ENCODE results near the gene CTNNA1.

Gene CTNNA1

GRCh38 chr5:138889994-138890393, 136.8 kb downstream of the CTNNA1 start:
- H3K4me3 ChIP-seq (ENCODE audit: low read depth, low read length): no peak overlapping the region
- DNase-seq (ENCODE audit: low read depth): no peak
- TF ChIP-seq, protein P1, sequence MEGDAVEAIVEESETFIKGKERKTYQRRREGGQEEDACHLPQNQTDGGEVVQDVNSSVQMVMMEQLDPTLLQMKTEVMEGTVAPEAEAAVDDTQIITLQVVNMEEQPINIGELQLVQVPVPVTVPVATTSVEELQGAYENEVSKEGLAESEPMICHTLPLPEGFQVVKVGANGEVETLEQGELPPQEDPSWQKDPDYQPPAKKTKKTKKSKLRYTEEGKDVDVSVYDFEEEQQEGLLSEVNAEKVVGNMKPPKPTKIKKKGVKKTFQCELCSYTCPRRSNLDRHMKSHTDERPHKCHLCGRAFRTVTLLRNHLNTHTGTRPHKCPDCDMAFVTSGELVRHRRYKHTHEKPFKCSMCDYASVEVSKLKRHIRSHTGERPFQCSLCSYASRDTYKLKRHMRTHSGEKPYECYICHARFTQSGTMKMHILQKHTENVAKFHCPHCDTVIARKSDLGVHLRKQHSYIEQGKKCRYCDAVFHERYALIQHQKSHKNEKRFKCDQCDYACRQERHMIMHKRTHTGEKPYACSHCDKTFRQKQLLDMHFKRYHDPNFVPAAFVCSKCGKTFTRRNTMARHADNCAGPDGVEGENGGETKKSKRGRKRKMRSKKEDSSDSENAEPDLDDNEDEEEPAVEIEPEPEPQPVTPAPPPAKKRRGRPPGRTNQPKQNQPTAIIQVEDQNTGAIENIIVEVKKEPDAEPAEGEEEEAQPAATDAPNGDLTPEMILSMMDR (IDR thresholded peaks at IDR 0.05; ENCODE audit: control insufficient read depth, extremely low read depth, insufficient read depth): no peak

DNA sequence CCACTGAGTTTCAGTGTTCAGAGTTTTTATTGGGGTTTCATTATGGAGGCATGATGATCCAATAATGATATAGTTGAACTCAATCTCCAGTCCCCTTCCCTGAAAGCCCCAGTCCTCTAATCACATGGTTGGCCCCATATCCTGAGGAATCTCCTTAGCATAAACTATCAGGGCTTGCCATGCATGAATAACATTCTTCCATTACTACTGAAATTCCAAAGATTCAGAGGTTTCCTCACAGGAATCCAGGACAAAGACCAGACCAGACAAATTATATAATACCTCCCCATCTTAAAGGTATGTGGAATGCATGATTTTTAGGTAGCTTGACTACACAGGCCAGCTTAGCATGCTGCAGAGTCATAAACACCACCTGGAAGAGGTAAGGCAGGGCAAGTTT, 137.4 kb downstream of the CTNNA1 start:
- no peak overlapping the region for H3K4me3 ChIP-seq (ENCODE audit: low read depth, low read length)
- no peak for DNase-seq (ENCODE audit: low read depth)
- TF ChIP-seq, protein P1 (IDR thresholded peaks at IDR 0.05; ENCODE audit: control insufficient read depth, extremely low read depth, insufficient read depth): no peak

DNA sequence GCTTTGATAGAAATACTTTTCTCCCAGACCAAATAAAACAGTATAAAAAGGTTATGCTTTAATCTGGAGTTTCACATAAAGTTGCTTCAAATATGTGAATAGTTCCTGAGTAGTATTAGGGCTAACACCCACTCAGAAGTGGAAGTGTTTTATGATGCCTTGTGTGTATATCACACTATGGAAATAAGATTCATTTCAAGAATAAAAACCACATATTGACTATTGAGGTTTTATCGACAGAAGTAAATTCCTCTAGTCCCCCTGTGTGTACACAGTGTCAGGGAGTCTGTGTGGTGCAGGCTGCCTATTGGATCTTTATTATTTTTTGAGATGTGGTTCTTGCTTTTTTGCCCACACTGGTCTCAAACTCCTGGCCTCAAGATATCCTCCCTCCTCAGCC, 142.7 kb downstream of the CTNNA1 start:
- TF ChIP-seq, protein P1 (IDR thresholded peaks at IDR 0.05; ENCODE audit: control insufficient read depth, extremely low read depth, insufficient read depth): no peak
- H3K4me3 ChIP-seq (ENCODE audit: low read depth, low read length): no peak overlapping the region
- no peak for DNase-seq (ENCODE audit: low read depth)

GRCh38 chr5:138898299-138898698, 145.1 kb downstream of the CTNNA1 start:
- no peak for DNase-seq (ENCODE audit: low read depth)
- no peak overlapping the region for H3K4me3 ChIP-seq (ENCODE audit: low read depth, low read length)
- TF ChIP-seq, protein P1 (IDR thresholded peaks at IDR 0.05; ENCODE audit: control insufficient read depth, extremely low read depth, insufficient read depth): no peak

GRCh38 chr5:138898742-138899141, 145.5 kb downstream of the CTNNA1 start:
- TF ChIP-seq, protein P1 (IDR thresholded peaks at IDR 0.05; ENCODE audit: control insufficient read depth, extremely low read depth, insufficient read depth): no peak
- no peak overlapping the region for H3K4me3 ChIP-seq (ENCODE audit: low read depth, low read length)
- no peak for DNase-seq (ENCODE audit: low read depth)

DNA sequence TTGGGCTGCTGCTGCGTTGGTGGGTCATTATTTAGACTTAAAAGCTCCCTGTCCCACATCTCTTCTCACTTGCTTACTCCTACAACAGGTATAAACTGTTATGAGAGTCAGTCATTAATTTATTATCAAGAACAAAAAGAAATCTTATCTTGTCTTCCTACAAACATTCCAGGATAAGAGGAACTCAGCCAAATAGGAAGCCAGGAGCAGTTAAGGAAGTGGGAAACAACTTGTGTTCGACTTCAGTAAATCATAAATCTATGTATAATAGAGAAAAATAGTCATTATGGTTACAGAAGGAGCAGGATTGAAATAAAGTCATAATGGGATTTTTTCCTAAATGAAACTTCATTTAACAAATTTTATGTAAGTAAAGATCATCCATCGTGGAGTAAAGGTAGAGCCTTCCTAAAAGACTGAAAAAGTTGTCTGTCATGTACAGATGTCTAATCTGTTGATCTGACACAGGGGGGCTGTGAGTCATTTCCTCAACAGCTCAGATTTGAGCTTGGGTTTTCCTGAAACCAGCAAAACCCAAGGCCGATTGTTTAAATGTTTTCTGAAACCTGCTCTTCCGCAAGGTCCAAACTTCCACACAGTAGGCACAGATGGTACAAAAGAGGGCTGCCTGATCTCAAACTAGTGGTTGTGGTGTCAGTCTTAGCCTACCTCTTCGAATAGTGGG, 147.2 kb downstream of the CTNNA1 start:
- H3K4me3 ChIP-seq (ENCODE audit: low read depth, low read length): no peak overlapping the region
- TF ChIP-seq, protein P1 (IDR thresholded peaks at IDR 0.05; ENCODE audit: control insufficient read depth, extremely low read depth, insufficient read depth): no peak
- DNase-seq (ENCODE audit: low read depth): peak; percentile 2

DNA sequence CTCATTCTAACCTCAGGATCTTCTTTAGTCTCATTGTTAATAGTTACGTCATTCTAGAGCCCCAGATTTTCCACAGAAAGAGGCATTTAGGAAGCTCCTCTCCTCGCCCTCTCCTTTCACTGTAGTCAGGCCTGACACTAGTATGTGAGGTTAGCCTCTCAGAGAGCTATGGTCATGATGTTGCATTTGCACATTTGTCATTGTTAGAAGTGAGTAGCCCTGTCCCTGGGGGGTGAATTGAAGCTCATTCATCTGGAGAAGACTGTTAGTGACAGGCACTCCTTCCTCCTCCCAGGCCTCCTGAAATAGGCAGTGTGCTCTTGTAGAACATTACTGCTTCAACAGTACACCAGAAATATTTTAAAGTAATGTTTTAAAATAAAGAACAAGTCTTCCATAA, 148.5 kb downstream of the CTNNA1 start:
- no peak overlapping the region for H3K4me3 ChIP-seq (ENCODE audit: low read depth, low read length)
- TF ChIP-seq, protein P1 (IDR thresholded peaks at IDR 0.05; ENCODE audit: control insufficient read depth, extremely low read depth, insufficient read depth): no peak
- DNase-seq (ENCODE audit: low read depth): no peak

Data from LNCaP clone FGC (cell line).